B cell (primary cell): ENCODE data around the gene PDGFC. TPM values are rescaled to one million over a fixed set of nuclear protein-coding genes. Genes with fewer than 3 reads are reported as not detected.

Experiments used
- ATAC-seq: fragments of 200-7000 bp; cut with Tn5 transposase; one replicate; pipeline ENCODE4 v1.10.0; 2021; ENCODE audit warnings: low read depth, mild to moderate bottlenecking, moderate number of reproducible peaks, moderate library complexity
- CTCF ChIA-PET: fragments of 350-600 bp; sonication (Branson Sonifier 250); formaldehyde crosslinking; loops from one replicate; lab custom pipeline; 2021; ENCODE audit warnings: antibody characterized with exemption, inconsistent platforms; lab: Charles Lee
- POLR2A ChIA-PET: fragments of 350-600 bp; sonication (Branson Sonifier 250); formaldehyde crosslinking; loops from one replicate; lab custom pipeline; 2021; ENCODE audit warnings: antibody characterized with exemption; lab: Charles Lee
- DNase-seq: peaks from one replicate; pipeline ENCODE4 v3.0.0; 2013
- H2AFZ ChIP-seq: 2 replicates; pipeline ENCODE4 v1.6.1; 2012; ENCODE audit warnings: mild to moderate bottlenecking, low read depth, low read length; ENCODE audit not compliant: insufficient read depth, poor library complexity, severe bottlenecking
- H3K27ac ChIP-seq, 2 donors: 1 replicate in 1 of 2; 2 replicates in 1 of 2; pipeline ENCODE4 v1.5.1; 2012 to 2013; ENCODE audit warnings: low read length in 2 of 2, mild to moderate bottlenecking in 2 of 2, moderate library complexity in 1 of 2
- H3K27me3 ChIP-seq, 4 experiments: fragments of 200-600 bp in 1 of 4; sonication (generic) in 1 of 4; replicated peaks in 1 of 4; 1 replicate in 2 of 4; 2 replicates in 2 of 4; pipeline versions ENCODE4 v1.6.1 to v1.7.0; 2013 to 2016; ENCODE audit warnings: low read length in 3 of 4, mild to moderate bottlenecking in 2 of 4, mixed read lengths in 1 of 4, moderate library complexity in 1 of 4; ENCODE audit not compliant: insufficient read depth in 4 of 4, control insufficient read depth in 3 of 4; ENCODE audit errors: control extremely low read depth in 1 of 4
- H3K36me3 ChIP-seq, 2 experiments: replicated peaks in 1 of 2; 1 replicate in 1 of 2; 2 replicates in 1 of 2; pipeline versions ENCODE4 v1.6.1 to v1.7.1; 2013; ENCODE audit warnings: low read length in 1 of 2; ENCODE audit not compliant: insufficient read depth in 2 of 2, control insufficient read depth in 1 of 2; ENCODE audit errors: control extremely low read depth in 1 of 2, extremely low read depth in 1 of 2
- H3K4me1 ChIP-seq, 2 donors: fragments of 200-600 bp in 1 of 2; sonication (generic) in 1 of 2; 1 replicate in 1 of 2; 2 replicates in 1 of 2; pipeline versions ENCODE4 v1.5.1 to v1.6.1; 2013 to 2017; ENCODE audit warnings: low read length in 2 of 2; ENCODE audit not compliant: control insufficient read depth in 2 of 2, insufficient read depth in 2 of 2
- H3K4me2 ChIP-seq: replicated peaks from 2 replicates; pipeline ENCODE3; 2012; ENCODE audit warnings: mild to moderate bottlenecking, low read depth, low read length; ENCODE audit not compliant: poor library complexity, severe bottlenecking
- H3K4me3 ChIP-seq, 5 experiments: fragments of 200-600 bp in 1 of 5; sonication (generic) in 1 of 5; 1 replicate in 3 of 5; 2 replicates in 2 of 5; pipeline versions ENCODE4 v1.5.1 to v1.7.0; 2011 to 2016; ENCODE audit warnings: low read length in 4 of 5, mild to moderate bottlenecking in 4 of 5, low read depth in 2 of 5, control low read depth in 1 of 5, moderate library complexity in 1 of 5; ENCODE audit not compliant: insufficient read depth in 1 of 5; ENCODE audit errors: control extremely low read depth in 1 of 5, extremely low read depth in 1 of 5
- H3K79me2 ChIP-seq: fragments of 200-600 bp; sonication (generic); one replicate; pipeline ENCODE4 v1.6.0; 2016; ENCODE audit warnings: low read length; ENCODE audit not compliant: control insufficient read depth, insufficient read depth
- H3K9ac ChIP-seq: fragments of 200-600 bp; sonication (generic); 2 replicates; pipeline ENCODE4 v1.6.1; 2017; ENCODE audit warnings: mild to moderate bottlenecking, low read length, moderate library complexity
- H3K9me3 ChIP-seq, 3 donors: one replicate each; pipeline versions ENCODE4 v1.6.1 to v1.7.1; 2013; ENCODE audit warnings: low read length in 2 of 3; ENCODE audit not compliant: control insufficient read depth in 2 of 3, insufficient read depth in 1 of 3; ENCODE audit errors: control extremely low read depth in 1 of 3
- H4K20me1 ChIP-seq: 2 replicates; pipeline ENCODE4 v1.6.0; 2012; ENCODE audit warnings: mild to moderate bottlenecking, low read length; ENCODE audit not compliant: insufficient read depth, control insufficient read depth, poor library complexity, severe bottlenecking
- H3K27ac Mint-ChIP-seq: one replicate; pipeline ENCODE4 v1.8.0; 2021; ENCODE audit warnings: mixed read lengths
- H3K27me3 Mint-ChIP-seq: one replicate; pipeline ENCODE4 v1.8.0; 2021; ENCODE audit warnings: mixed read lengths
- H3K4me1 Mint-ChIP-seq: one replicate; pipeline ENCODE4 v1.8.0; 2021; ENCODE audit warnings: mixed read lengths
- H3K4me3 Mint-ChIP-seq: one replicate; pipeline ENCODE4 v1.8.0; 2021; ENCODE audit warnings: mixed read lengths
- H3K9me3 Mint-ChIP-seq: one replicate; pipeline ENCODE4 v1.8.0; 2022; ENCODE audit warnings: mixed read lengths; ENCODE audit not compliant: insufficient read depth
- EZH2 ChIP-seq: IDR thresholded peaks from 2 replicates; pipeline ENCODE4 v1.6.1; 2012; ENCODE audit warnings: borderline replicate concordance, low read depth, mild to moderate bottlenecking, moderate library complexity, low read length; ENCODE audit not compliant: insufficient read depth, poor library complexity, severe bottlenecking
- WGBS: methylation state at CpG from one replicate; pipeline ENCODE4 v1.1.5; 2013; ENCODE audit warnings: missing lambda C conversion rate; ENCODE audit not compliant: insufficient coverage; 5-methylcytosine and 5-hydroxymethylcytosine counted together
- intact Hi-C: fragments of 100-400 bp; cut with micrococcal nuclease; formaldehyde crosslinking; loops from one replicate; pipeline ENCODE4 v1.10.0; 2022
- polyA plus RNA-seq: library from polyadenylated mRNA; depleted of rRNA; stranded (reverse); fragments of >200 nt; gene quantifications from 2 replicates; pipeline ENCODE4 v1.2.3, GENCODE V29; 2012
- total RNA-seq, 2 donors: library from RNA; stranded (reverse); fragments of 120-200 nt in 1 of 2; gene quantifications; 1 replicate in 1 of 2; 2 replicates in 1 of 2; pipeline versions ENCODE4 v1.2.3 to v1.2.4, GENCODE V29; 2013 to 2022
- TF ChIP-seq, protein P1 (sequence below): fragments of 200-600 bp; IDR thresholded peaks from one replicate; pipeline ENCODE4 v1.8.0; 2022; ENCODE audit warnings: antibody characterized with exemption, mild to moderate bottlenecking

The PDGFC gene
- total and polyA plus RNA-seq, 2 donors (not counting 1 experiment from before 2014, with no cell fraction given): 0.10 TPM; not detected in 1

DNA sequence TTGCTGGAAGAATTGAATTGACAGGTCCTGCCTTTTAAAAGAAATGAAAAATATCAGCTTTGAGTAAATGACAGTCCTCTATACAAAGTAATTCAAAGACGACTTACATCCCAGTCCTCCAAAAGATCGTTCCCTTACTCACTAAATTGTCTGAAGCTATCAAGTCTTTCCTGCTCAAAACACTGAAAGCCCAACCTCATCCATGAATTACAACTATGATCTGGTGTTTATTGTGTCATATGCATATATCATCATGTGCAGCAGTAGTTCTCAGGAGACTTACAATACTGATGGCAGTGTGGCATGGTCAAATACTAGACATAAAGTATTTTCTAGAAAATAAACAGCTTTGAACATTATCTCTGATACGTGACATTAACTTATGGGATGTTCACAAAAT lies 97.8 kb downstream of the PDGFC start:
- DNase-seq (no peak), ATAC-seq (no peak)
- Mint-ChIP-seq H3K4me1 (no peaks in the 10 kb centered on the region), H3K27me3 (no peaks in the 10 kb centered on the region), H3K27ac (no peak overlapping the region), H3K4me3 (no peak overlapping the region), H3K9me3 (peaks cover 2% of the 10 kb centered on the region)
- Histone ChIP-seq H3K36me3 (no peaks in the 10 kb centered on the region), H2AFZ (no peak overlapping the region), H3K4me1 (no peaks in the 10 kb centered on the region), H3K4me2 (no peak overlapping the region), H3K27ac (no peak overlapping the region), H3K9ac (no peak overlapping the region), H3K9me3 (no peaks in the 10 kb centered on the region), H3K27me3 (no peaks in the 10 kb centered on the region), H3K4me3 (no peak overlapping the region), H3K79me2 (no peaks in the 10 kb centered on the region), H4K20me1 (no peaks in the 10 kb centered on the region)
- ChIA-PET CTCF (no interaction called here), POLR2A (no interaction called here)
- WGBS: no CpG with 5 or more reads among the region's 3 CpGs
- intact Hi-C loops: no loop called here
- TF ChIP-seq, protein P1, sequence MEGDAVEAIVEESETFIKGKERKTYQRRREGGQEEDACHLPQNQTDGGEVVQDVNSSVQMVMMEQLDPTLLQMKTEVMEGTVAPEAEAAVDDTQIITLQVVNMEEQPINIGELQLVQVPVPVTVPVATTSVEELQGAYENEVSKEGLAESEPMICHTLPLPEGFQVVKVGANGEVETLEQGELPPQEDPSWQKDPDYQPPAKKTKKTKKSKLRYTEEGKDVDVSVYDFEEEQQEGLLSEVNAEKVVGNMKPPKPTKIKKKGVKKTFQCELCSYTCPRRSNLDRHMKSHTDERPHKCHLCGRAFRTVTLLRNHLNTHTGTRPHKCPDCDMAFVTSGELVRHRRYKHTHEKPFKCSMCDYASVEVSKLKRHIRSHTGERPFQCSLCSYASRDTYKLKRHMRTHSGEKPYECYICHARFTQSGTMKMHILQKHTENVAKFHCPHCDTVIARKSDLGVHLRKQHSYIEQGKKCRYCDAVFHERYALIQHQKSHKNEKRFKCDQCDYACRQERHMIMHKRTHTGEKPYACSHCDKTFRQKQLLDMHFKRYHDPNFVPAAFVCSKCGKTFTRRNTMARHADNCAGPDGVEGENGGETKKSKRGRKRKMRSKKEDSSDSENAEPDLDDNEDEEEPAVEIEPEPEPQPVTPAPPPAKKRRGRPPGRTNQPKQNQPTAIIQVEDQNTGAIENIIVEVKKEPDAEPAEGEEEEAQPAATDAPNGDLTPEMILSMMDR: no peak
- no peak for TF ChIP-seq EZH2

DNA sequence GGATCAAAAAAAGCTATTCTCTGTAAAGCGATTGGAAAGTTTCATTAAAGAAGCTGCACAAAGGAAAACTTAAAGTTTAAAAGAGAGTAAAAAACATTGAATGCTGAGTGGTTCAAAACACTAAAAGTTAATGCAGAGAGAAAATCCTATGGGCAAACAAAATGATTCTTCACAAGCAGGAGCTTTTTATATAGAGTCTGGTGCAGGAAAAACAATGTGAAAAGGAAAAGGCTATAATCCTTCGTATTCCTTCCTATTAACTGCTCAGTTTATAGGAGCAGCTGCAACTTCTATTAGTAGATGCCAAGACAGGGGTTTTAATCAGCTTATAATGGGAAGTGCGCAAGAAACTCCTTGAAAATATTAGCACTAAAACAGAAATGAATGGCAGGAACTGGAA lies 100.7 kb downstream of the PDGFC start:
- H3K9me3 Mint-ChIP-seq: peaks cover 4% of the 10 kb centered on the region
- Histone ChIP-seq H3K27ac (no peak overlapping the region), H3K27me3 (no peaks in the 10 kb centered on the region), H3K4me1 (no peaks in the 10 kb centered on the region), H3K4me2 (no peak overlapping the region), H3K79me2 (no peaks in the 10 kb centered on the region), H3K9ac (no peak overlapping the region), H2AFZ (no peak overlapping the region), H3K36me3 (no peaks in the 10 kb centered on the region), H3K4me3 (no peak overlapping the region), H4K20me1 (no peaks in the 10 kb centered on the region), H3K9me3 (no peaks in the 10 kb centered on the region)
- DNase-seq (no peak), ATAC-seq (no peak)
- 100% methylated on average over 1 of the region's 3 CpGs for WGBS
- H3K27ac Mint-ChIP-seq: no peak overlapping the region
- no peak overlapping the region for H3K4me3 Mint-ChIP-seq
- intact Hi-C loops: no loop called here
- TF ChIP-seq EZH2: no peak
- TF ChIP-seq, protein P1: no peak
- no peaks in the 10 kb centered on the region for H3K4me1 Mint-ChIP-seq
- ChIA-PET CTCF (no interaction called here), POLR2A (no interaction called here)
- no peaks in the 10 kb centered on the region for H3K27me3 Mint-ChIP-seq
